ENCODE measurements around the gene EPDR1.
"Not testable (repeated sequence)": the region's sequence is repeated elsewhere in the genome, so short reads cannot be mapped to it uniquely, and the experiment has no call there.

Gene EPDR1

DNA sequence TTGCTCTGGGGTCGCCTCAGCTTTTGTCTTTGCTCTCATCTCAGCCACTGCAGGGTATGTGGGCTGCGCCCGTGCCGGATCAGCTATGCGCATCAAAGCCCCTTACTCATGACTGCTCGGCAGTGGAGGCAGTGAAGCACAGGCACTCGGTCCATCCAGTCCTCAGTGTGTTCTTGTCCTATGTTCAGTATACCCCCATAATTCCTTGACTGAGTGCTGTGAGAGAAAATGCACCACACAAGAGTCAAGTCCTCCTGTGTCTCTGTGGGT is 27.4 kb downstream of the EPDR1 start:
- H3K9ac ChIP-seq: no peak overlapping the region
- peaks cover 5% of the 10 kb centered on the region; the same call in 1 of the 2 replicates for H3K79me2 ChIP-seq (ENCODE audit: insufficient read depth, low read depth)
- H3K4me2 ChIP-seq: no peak overlapping the region
- H3K4me1 ChIP-seq (ENCODE audit: low read depth, poor library complexity, severe bottlenecking): peaks cover 12% of the 10 kb centered on the region
- no peaks in the 10 kb centered on the region for H3K36me3 ChIP-seq (ENCODE audit: insufficient read depth)
- H4K20me1 ChIP-seq (ENCODE audit: insufficient read depth): no peaks in the 10 kb centered on the region; the same call in 1 of the 2 replicates
- TF ChIP-seq, protein P1, sequence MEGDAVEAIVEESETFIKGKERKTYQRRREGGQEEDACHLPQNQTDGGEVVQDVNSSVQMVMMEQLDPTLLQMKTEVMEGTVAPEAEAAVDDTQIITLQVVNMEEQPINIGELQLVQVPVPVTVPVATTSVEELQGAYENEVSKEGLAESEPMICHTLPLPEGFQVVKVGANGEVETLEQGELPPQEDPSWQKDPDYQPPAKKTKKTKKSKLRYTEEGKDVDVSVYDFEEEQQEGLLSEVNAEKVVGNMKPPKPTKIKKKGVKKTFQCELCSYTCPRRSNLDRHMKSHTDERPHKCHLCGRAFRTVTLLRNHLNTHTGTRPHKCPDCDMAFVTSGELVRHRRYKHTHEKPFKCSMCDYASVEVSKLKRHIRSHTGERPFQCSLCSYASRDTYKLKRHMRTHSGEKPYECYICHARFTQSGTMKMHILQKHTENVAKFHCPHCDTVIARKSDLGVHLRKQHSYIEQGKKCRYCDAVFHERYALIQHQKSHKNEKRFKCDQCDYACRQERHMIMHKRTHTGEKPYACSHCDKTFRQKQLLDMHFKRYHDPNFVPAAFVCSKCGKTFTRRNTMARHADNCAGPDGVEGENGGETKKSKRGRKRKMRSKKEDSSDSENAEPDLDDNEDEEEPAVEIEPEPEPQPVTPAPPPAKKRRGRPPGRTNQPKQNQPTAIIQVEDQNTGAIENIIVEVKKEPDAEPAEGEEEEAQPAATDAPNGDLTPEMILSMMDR (conservative IDR thresholded peaks at IDR 0.05; ENCODE audit: low read depth, low read length): no peak
- H3K4me3 ChIP-seq (IDR thresholded peaks at IDR 0.05; ENCODE audit: insufficient read depth, low read depth, low read length): no peak overlapping the region
- no peak overlapping the region for H3K27ac ChIP-seq
- H3K27me3 ChIP-seq (ENCODE audit: insufficient read depth, low read depth): no peaks in the 10 kb centered on the region
- H2AFZ ChIP-seq (ENCODE audit: low read depth): no peak overlapping the region

DNA sequence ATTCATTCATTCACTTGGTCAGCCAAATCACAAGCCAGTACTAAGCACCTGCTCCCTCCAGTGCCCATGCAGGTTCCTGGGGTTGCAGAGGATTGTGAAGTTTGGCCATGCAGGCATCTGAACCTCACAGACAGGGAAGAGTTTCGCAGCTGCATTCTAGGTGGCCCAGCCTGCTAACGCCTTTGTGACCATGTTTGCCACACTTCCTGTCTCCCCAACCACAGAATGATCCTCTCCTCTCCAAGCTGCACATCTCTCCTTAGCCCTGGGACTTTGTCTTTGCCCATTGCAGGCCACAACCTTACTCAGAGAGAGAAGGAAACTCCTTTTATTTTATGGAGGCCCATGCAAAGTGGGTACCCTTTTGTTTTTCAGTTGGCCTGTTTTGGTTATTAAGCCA is 31.8 kb downstream of the EPDR1 start:
- Histone ChIP-seq H3K36me3 (ENCODE audit: insufficient read depth) (no peaks in the 10 kb centered on the region), H3K4me2 (no peak overlapping the region), H3K79me2 (ENCODE audit: insufficient read depth, low read depth) (0 out of 2 replicates have a peak, but pooled peaks cover 5% of the 10 kb centered on the region), H3K9ac (no peak overlapping the region), H3K4me1 (ENCODE audit: low read depth, poor library complexity, severe bottlenecking) (peaks cover 6% of the 10 kb centered on the region), H3K27ac (no peak overlapping the region), H3K27me3 (ENCODE audit: insufficient read depth, low read depth) (no peaks in the 10 kb centered on the region), H3K4me3 (IDR thresholded peaks at IDR 0.05; ENCODE audit: insufficient read depth, low read depth, low read length) (no peak overlapping the region), H2AFZ (ENCODE audit: low read depth) (no peak overlapping the region), H4K20me1 (ENCODE audit: insufficient read depth) (no peaks in the 10 kb centered on the region; the same call in 1 of the 2 replicates)
- TF ChIP-seq, protein P1 (conservative IDR thresholded peaks at IDR 0.05; ENCODE audit: low read depth, low read length): no peak

DNA sequence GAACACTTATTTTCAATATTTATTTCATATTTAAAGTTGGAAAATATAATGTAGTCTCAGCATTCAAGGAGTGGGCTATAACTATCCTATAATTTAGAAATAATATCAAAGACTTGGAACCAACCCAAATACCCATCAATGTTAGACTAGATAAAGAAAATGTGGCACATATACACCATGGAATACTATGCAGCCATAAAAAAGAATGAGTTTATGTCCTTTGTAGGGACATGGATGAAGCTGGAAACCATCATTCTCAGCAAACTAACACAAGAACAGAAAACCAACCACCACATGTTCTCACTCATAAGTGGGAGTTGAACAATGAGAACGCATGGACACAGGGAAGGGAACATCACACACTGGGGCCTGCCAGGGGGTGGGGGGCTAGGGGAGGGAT is 33.8 kb downstream of the EPDR1 start:
- H3K79me2 ChIP-seq (ENCODE audit: insufficient read depth, low read depth); H3K36me3 ChIP-seq (ENCODE audit: insufficient read depth); H3K4me3 ChIP-seq (IDR thresholded peaks at IDR 0.05; ENCODE audit: insufficient read depth, low read depth, low read length); H3K4me2 ChIP-seq; H3K27me3 ChIP-seq (ENCODE audit: insufficient read depth, low read depth); H4K20me1 ChIP-seq (ENCODE audit: insufficient read depth); H3K27ac ChIP-seq; H2AFZ ChIP-seq (ENCODE audit: low read depth); H3K4me1 ChIP-seq (ENCODE audit: low read depth, poor library complexity, severe bottlenecking); H3K9ac ChIP-seq: not testable (repeated sequence)

DNA sequence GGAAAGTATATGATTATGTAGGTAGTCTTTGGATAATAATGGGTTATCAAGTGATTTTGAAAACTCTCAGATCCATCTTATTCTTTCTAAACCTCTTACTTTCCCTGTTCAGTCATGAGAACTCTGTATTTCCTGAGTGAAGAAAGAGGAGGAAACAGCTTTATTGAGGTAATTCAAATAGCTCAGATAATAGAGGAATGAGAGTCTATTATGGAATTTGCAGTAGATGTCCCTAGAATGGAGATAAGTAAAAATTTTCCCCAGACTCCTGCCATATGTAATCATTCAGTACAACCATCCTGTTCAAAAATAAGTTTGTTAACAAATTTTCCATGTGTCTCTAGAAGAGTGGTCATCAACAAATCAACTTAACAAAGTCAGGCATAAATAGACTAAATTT is 36.4 kb downstream of the EPDR1 start:
- no peaks in the 10 kb centered on the region for H4K20me1 ChIP-seq (ENCODE audit: insufficient read depth)
- H3K4me2 ChIP-seq: no peak overlapping the region
- no peaks in the 10 kb centered on the region for H3K36me3 ChIP-seq (ENCODE audit: insufficient read depth)
- H3K9ac ChIP-seq: no peak overlapping the region
- peaks cover 3% of the 10 kb centered on the region for H3K4me1 ChIP-seq (ENCODE audit: low read depth, poor library complexity, severe bottlenecking)
- no peak overlapping the region for H2AFZ ChIP-seq (ENCODE audit: low read depth)
- no peak overlapping the region for H3K4me3 ChIP-seq (IDR thresholded peaks at IDR 0.05; ENCODE audit: insufficient read depth, low read depth, low read length)
- no peak overlapping the region for H3K27ac ChIP-seq
- H3K79me2 ChIP-seq (ENCODE audit: insufficient read depth, low read depth): no peaks in the 10 kb centered on the region
- TF ChIP-seq, protein P1 (conservative IDR thresholded peaks at IDR 0.05; ENCODE audit: low read depth, low read length): no peak
- H3K27me3 ChIP-seq (ENCODE audit: insufficient read depth, low read depth): no peaks in the 10 kb centered on the region

DNA sequence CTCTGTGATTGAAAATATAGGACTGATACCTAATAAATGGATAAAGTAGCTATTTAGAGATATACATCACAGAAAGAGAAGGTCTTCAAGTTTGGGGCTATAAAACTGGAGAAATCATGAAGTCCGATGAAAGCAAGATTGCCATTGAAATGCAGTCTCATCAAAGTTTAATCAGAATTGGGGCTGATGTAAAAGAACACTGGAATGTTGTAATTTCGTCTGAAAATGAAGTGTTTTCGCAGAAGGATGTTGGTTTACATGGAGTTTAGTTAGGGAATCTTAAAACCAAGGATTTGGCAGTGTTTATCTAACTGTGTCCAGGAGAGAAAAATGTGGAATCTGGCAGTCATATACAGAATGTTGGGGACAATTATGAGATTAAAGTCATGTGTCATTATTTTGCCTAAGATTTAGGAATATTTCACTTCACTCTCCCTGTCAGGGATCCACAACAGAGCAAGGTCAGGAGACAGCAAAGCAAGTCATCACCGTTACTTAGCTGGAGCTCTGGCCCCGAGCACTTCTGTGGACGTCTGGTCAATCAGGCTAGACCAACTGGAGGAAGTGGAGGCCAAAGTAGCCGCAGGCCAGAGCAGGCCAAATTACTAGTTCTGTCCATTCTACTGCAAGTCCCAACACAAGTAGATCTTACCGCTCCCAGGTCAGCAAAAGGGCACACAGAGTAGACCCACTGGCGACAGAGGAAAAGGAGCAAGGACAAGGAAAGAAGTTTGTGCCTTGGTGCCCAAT is 37.0 kb downstream of the EPDR1 start:
- no peaks in the 10 kb centered on the region for H3K36me3 ChIP-seq (ENCODE audit: insufficient read depth)
- no peak overlapping the region for H3K9ac ChIP-seq
- H3K4me1 ChIP-seq (ENCODE audit: low read depth, poor library complexity, severe bottlenecking): no peaks in the 10 kb centered on the region
- no peak overlapping the region for H3K4me3 ChIP-seq (IDR thresholded peaks at IDR 0.05; ENCODE audit: insufficient read depth, low read depth, low read length)
- TF ChIP-seq, protein P1 (conservative IDR thresholded peaks at IDR 0.05; ENCODE audit: low read depth, low read length): no peak
- H2AFZ ChIP-seq (ENCODE audit: low read depth): no peak overlapping the region
- H3K4me2 ChIP-seq: no peak overlapping the region
- H3K27me3 ChIP-seq (ENCODE audit: insufficient read depth, low read depth): no peaks in the 10 kb centered on the region
- H3K27ac ChIP-seq: no peak overlapping the region
- H3K79me2 ChIP-seq (ENCODE audit: insufficient read depth, low read depth): no peaks in the 10 kb centered on the region
- H4K20me1 ChIP-seq (ENCODE audit: insufficient read depth): no peaks in the 10 kb centered on the region

Data from KMS-11 (cell line).